ENCODE results near the gene RPLP1.

GRCh38 chr15:69415381-69415780 lies 37.2 kb upstream of the RPLP1 start:
- TF ChIP-seq EZH2 (IDR thresholded peaks at IDR 0.05; ENCODE audit: low read depth): no peak
- TF ChIP-seq CTCF (conservative IDR thresholded peaks at IDR 0.05): no peak
